CD14-positive monocyte (primary cell): ENCODE results near the gene ATP8B3. TPM values are rescaled to one million over a fixed set of nuclear protein-coding genes. Genes with fewer than 3 reads are reported as not detected.

Experiments used
- DNase-seq, 3 donors: peaks; one replicate each; pipeline ENCODE4 v3.0.0-alpha.2; 2011 to 2022
- H2AFZ ChIP-seq: 2 replicates; pipeline ENCODE4 v1.6.0; 2012; ENCODE audit warnings: mild to moderate bottlenecking, low read depth, low read length, inconsistent platforms; ENCODE audit not compliant: insufficient read depth, poor library complexity, severe bottlenecking
- H3K27ac ChIP-seq, 2 donors: 1 replicate in 1 of 2; 2 replicates in 1 of 2; pipeline ENCODE4 v1.5.1; 2012 to 2013; ENCODE audit warnings: low read length in 2 of 2, control low read depth in 1 of 2, inconsistent platforms in 1 of 2, low read depth in 1 of 2, mild to moderate bottlenecking in 1 of 2
- H3K27me3 ChIP-seq, 2 donors: one replicate each; pipeline versions ENCODE4 v1.6.0 to v1.6.1; 2011 to 2013; ENCODE audit warnings: low read length in 2 of 2; ENCODE audit not compliant: control insufficient read depth in 2 of 2, insufficient read depth in 2 of 2
- H3K36me3 ChIP-seq, 2 donors: replicated peaks in 1 of 2; 1 replicate in 1 of 2; 2 replicates in 1 of 2; pipeline versions ENCODE4 v1.5.1 to v1.6.1; 2012 to 2013; ENCODE audit warnings: low read length in 2 of 2, control low read depth in 1 of 2, inconsistent platforms in 1 of 2, mild to moderate bottlenecking in 1 of 2; ENCODE audit not compliant: insufficient read depth in 2 of 2, control insufficient read depth in 1 of 2
- H3K4me1 ChIP-seq, 2 donors: 1 replicate in 1 of 2; 2 replicates in 1 of 2; pipeline versions ENCODE4 v1.5.1 to v1.6.1; 2012 to 2013; ENCODE audit warnings: low read length in 2 of 2, control low read depth in 1 of 2, inconsistent platforms in 1 of 2, mild to moderate bottlenecking in 1 of 2, moderate library complexity in 1 of 2; ENCODE audit not compliant: insufficient read depth in 2 of 2, control insufficient read depth in 1 of 2
- H3K4me2 ChIP-seq: replicated peaks from 2 replicates; pipeline ENCODE3; 2012; ENCODE audit warnings: low read length, moderate library complexity, mild to moderate bottlenecking; ENCODE audit not compliant: poor library complexity, severe bottlenecking; ENCODE audit errors: extremely low read depth
- H3K4me3 ChIP-seq, 3 experiments: fragments of 200-600 bp in 1 of 3; sonication (generic) in 1 of 3; replicated peaks in 1 of 3; 1 replicate in 2 of 3; 2 replicates in 1 of 3; pipeline ENCODE4 v1.5.1; 2011 to 2013; ENCODE audit warnings: low read length in 3 of 3, mild to moderate bottlenecking in 3 of 3, control low read depth in 2 of 3, low read depth in 2 of 3, inconsistent platforms in 1 of 3, moderate library complexity in 1 of 3
- H3K79me2 ChIP-seq: 2 replicates; pipeline ENCODE4 v1.6.0; 2012; ENCODE audit warnings: mild to moderate bottlenecking, control low read depth, inconsistent platforms, low read length, moderate library complexity; ENCODE audit not compliant: insufficient read depth
- H3K9ac ChIP-seq: 2 replicates; pipeline ENCODE4 v1.6.0; 2017; ENCODE audit warnings: low read length, mild to moderate bottlenecking; ENCODE audit not compliant: insufficient read depth, poor library complexity, severe bottlenecking
- H3K9me3 ChIP-seq, 2 donors: replicated peaks in 1 of 2; 1 replicate in 1 of 2; 2 replicates in 1 of 2; pipeline versions ENCODE4 v1.5.1 to v1.6.1; 2012 to 2013; ENCODE audit warnings: low read length in 2 of 2, control low read depth in 1 of 2; ENCODE audit not compliant: control insufficient read depth in 1 of 2, insufficient read depth in 1 of 2
- H4K20me1 ChIP-seq: 2 replicates; pipeline ENCODE4 v1.6.0; 2012; ENCODE audit warnings: mild to moderate bottlenecking, low read length, control low read depth, moderate library complexity; ENCODE audit not compliant: insufficient read depth
- H3K27ac Mint-ChIP-seq, 7 donors: one replicate each; pipeline ENCODE4 v1.8.0; 2020; ENCODE audit warnings: mild to moderate bottlenecking in 7 of 7, mixed read lengths in 7 of 7, moderate library complexity in 6 of 7, inconsistent platforms in 2 of 7
- H3K27me3 Mint-ChIP-seq, 3 donors: one replicate each; pipeline ENCODE4 v1.8.0; 2021 to 2022; ENCODE audit warnings: low read depth in 3 of 3, mild to moderate bottlenecking in 3 of 3, mixed read lengths in 3 of 3, moderate library complexity in 3 of 3, inconsistent platforms in 1 of 3
- H3K36me3 Mint-ChIP-seq, 2 donors: one replicate each; pipeline ENCODE4 v1.8.0; 2020; ENCODE audit warnings: mixed read lengths in 2 of 2, inconsistent platforms in 1 of 2, mild to moderate bottlenecking in 1 of 2
- H3K4me1 Mint-ChIP-seq: one replicate; pipeline ENCODE4 v1.8.0; 2020; ENCODE audit warnings: mild to moderate bottlenecking, mixed read lengths
- H3K4me3 Mint-ChIP-seq, 2 donors: one replicate each; pipeline ENCODE4 v1.8.0; 2020; ENCODE audit warnings: mild to moderate bottlenecking in 2 of 2, mixed read lengths in 2 of 2, moderate library complexity in 1 of 2
- H3K9me3 Mint-ChIP-seq, 7 donors: one replicate each; pipeline ENCODE4 v1.8.0; 2020 to 2022; ENCODE audit warnings: mixed read lengths in 7 of 7, mild to moderate bottlenecking in 6 of 7, moderate library complexity in 6 of 7, inconsistent platforms in 2 of 7
- WGBS: methylation state at CpG from one replicate; pipeline ENCODE4 v1.1.5; 2013; ENCODE audit warnings: missing lambda C conversion rate; ENCODE audit not compliant: insufficient coverage; 5-methylcytosine and 5-hydroxymethylcytosine counted together
- intact Hi-C, 2 donors: fragments of 100-400 bp; cut with micrococcal nuclease; formaldehyde crosslinking; loops; one replicate each; pipeline versions ENCODE4 v1.15.0 to v1.15.1; 2023
- polyA plus RNA-seq, 3 donors: library from polyadenylated mRNA; depleted of rRNA in 1 of 3; unstranded in 2 of 3; stranded (reverse) in 1 of 3; fragments of 300-500 nt in 2 of 3; fragments of >200 nt in 1 of 3; fragmentation: Illumina TruSeq in 2 of 3; gene quantifications; 1 replicate in 2 of 3; 2 replicates in 1 of 3; pipeline ENCODE4 v1.2.3, GENCODE V29; 2012 to 2021
- TF ChIP-seq, protein P1 (sequence below): fragments of 200-600 bp; IDR thresholded peaks from one replicate; pipeline ENCODE4 v1.8.0; 2022; ENCODE audit warnings: antibody characterized with exemption, mild to moderate bottlenecking

Gene ATP8B3
- polyA plus RNA-seq, 3 donors: 1.6 to 8.2 (median 1.8) TPM

- DNase-seq: no peak
- Histone ChIP-seq H3K4me2 (no peak overlapping the region), H2AFZ (no peak overlapping the region), H3K4me3 (no peak overlapping the region), H4K20me1 (no peaks in the 10 kb centered on the region), H3K9me3 (peaks cover 4 to 42% of the 10 kb centered on the region in 2 donors), H3K36me3 (no peaks in the 10 kb centered on the region), H3K27ac (no peak overlapping the region), H3K27me3 (peaks cover 53 to 99% of the 10 kb centered on the region in 2 donors), H3K9ac (no peak overlapping the region), H3K4me1 (no peaks in the 10 kb centered on the region), H3K79me2 (no peaks in the 10 kb centered on the region)
- WGBS: 7% methylated on average over 20 of the region's 39 CpGs
- peaks cover 2% of the 10 kb centered on the region for H3K4me1 Mint-ChIP-seq
- H3K4me3 Mint-ChIP-seq: peak overlapping the region in 1 of 2 donors; percentile 75
- peak overlapping the region in 1 of 7 donors; percentile 55 for H3K27ac Mint-ChIP-seq
- intact Hi-C loops: loop anchor here in 1 of 2 donors (10.0 kb wide), 1 partner anchor 139 kb away; no protein-coding TSS in a partner anchor
- H3K9me3 Mint-ChIP-seq: peaks cover 0 to 25% (median 8%) of the 10 kb centered on the region in 7 donors
- peaks cover 0 to 5% of the 10 kb centered on the region in 2 donors for H3K36me3 Mint-ChIP-seq
- TF ChIP-seq, protein P1, sequence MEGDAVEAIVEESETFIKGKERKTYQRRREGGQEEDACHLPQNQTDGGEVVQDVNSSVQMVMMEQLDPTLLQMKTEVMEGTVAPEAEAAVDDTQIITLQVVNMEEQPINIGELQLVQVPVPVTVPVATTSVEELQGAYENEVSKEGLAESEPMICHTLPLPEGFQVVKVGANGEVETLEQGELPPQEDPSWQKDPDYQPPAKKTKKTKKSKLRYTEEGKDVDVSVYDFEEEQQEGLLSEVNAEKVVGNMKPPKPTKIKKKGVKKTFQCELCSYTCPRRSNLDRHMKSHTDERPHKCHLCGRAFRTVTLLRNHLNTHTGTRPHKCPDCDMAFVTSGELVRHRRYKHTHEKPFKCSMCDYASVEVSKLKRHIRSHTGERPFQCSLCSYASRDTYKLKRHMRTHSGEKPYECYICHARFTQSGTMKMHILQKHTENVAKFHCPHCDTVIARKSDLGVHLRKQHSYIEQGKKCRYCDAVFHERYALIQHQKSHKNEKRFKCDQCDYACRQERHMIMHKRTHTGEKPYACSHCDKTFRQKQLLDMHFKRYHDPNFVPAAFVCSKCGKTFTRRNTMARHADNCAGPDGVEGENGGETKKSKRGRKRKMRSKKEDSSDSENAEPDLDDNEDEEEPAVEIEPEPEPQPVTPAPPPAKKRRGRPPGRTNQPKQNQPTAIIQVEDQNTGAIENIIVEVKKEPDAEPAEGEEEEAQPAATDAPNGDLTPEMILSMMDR: no peak
- H3K27me3 Mint-ChIP-seq: peaks cover 88 to 99% (median 94%) of the 10 kb centered on the region in 3 donors
Measured at GRCh38 chr19:1763648-1764639, 48.1 kb downstream of the ATP8B3 start.

DNA sequence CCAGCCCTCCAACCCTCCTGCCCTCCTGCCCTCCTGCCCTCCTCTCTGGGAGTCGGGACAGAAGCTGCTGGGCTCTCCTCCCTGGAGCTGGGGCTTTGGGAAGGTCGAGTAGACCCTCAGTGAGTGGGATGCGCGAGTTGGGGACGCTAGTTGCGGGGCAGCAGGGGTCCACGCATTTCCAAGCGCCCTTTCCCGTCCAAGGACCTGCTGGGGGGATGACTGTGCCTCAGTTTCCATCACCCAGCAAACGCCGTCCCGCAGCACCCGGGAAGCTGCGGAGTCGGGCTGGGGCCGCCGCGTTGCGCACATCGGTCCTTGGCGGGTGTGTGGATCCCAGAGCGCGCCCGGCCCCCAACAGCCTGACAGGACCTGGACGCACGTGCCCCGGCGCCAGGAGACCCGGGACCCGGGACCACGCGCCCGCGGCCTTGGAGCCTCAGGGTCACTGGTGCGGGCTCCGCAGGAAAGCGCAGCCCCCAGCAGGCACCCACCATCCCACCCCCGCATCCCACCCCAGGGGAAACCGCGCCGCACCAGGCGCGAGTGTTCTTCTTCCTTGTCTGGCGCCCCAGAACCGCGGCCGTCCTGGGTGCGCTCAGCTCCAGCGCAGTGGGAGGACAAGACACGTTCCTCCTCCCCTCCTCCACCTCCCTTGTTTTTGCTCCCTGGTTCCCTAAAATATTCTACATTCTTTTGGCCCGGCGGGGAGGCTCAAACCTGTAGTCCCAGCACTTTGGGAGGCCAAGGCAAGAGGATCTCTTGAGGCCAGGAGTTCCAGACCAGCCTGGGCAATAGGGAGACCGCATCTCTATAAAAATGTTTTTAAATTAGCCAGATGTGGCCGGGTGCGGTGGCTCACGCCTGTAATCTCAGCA lies 49.6 kb downstream of the ATP8B3 start:
- TF ChIP-seq, protein P1: no peak
- Mint-ChIP-seq H3K4me1 (peaks cover 2% of the 10 kb centered on the region), H3K27me3 (peaks cover 91 to 99% (median 95%) of the 10 kb centered on the region in 3 donors), H3K9me3 (peaks cover 0 to 24% (median 8%) of the 10 kb centered on the region in 7 donors), H3K4me3 (peak overlapping the region in 1 of 2 donors; percentile 81), H3K27ac (no peak overlapping the region), H3K36me3 (peaks cover 0 to 5% of the 10 kb centered on the region in 2 donors)
- Histone ChIP-seq H3K36me3 (no peaks in the 10 kb centered on the region), H3K4me3 (no peak overlapping the region), H2AFZ (no peak overlapping the region), H3K27me3 (peaks cover 59 to 99% of the 10 kb centered on the region in 2 donors), H3K4me1 (no peaks in the 10 kb centered on the region), H4K20me1 (no peaks in the 10 kb centered on the region), H3K4me2 (no peak overlapping the region), H3K79me2 (no peaks in the 10 kb centered on the region), H3K9me3 (peaks cover 4 to 44% of the 10 kb centered on the region in 2 donors), H3K27ac (no peak overlapping the region), H3K9ac (no peak overlapping the region)
- no peak for DNase-seq
- 7% methylated on average over 49 of the region's 56 CpGs for WGBS
- intact Hi-C loops: loop anchor here in 1 of 2 donors (10.0 kb wide), 1 partner anchor 138 kb away; no protein-coding TSS in a partner anchor
